B cell (primary cell): ENCODE results near the gene IL1R2.

Experiments used
- CTCF ChIP-seq: fragments of 200-600 bp; IDR thresholded peaks from one replicate; pipeline ENCODE4 v1.8.0; 2022; ENCODE audit warnings: antibody characterized with exemption, mild to moderate bottlenecking
- EZH2 ChIP-seq: IDR thresholded peaks from 2 replicates; pipeline ENCODE4 v1.6.1; 2012; ENCODE audit warnings: borderline replicate concordance, low read depth, mild to moderate bottlenecking, moderate library complexity, low read length; ENCODE audit not compliant: insufficient read depth, poor library complexity, severe bottlenecking

GRCh38 chr2:102022884-102023539, 31.3 kb downstream of the IL1R2 start:
- TF ChIP-seq CTCF = no peak
- no peak for TF ChIP-seq EZH2
